ENCODE data around the gene MVB12B.
"Not testable (repeated sequence)": the region's sequence is repeated elsewhere in the genome, so short reads cannot be mapped to it uniquely, and the experiment has no call there.

MVB12B gene

DNA sequence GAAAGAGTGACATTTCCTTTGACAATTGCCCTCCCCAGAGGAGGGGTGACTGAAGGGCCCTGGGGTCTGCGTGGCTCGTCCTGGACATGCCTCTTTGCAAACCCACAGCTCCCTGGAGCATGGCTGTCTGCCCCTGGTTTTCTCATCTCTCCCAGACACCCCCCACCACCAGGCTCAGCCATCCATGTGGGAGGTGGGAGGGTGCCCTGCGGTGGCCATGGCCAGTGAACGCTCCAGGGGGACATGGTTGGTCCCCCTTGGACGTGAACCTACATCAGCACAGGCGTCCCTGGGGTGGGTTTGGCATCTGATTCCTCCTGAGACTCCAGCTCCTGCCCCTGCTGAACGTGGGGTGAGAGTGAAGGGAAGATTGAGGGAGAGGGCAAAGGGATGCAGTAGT is 219.4 kb downstream of the MVB12B start:
- Mint-ChIP-seq H3K27me3 (peaks cover 20% of the 10 kb centered on the region), H3K27ac (no peak overlapping the region), H3K9me3 (no peaks in the 10 kb centered on the region), H3K36me3 (ENCODE audit: low read depth) (no peaks in the 10 kb centered on the region), H3K4me1 (ENCODE audit: low read depth) (no peaks in the 10 kb centered on the region), H3K4me3 (no peak overlapping the region)
- intact Hi-C loops (cut with micrococcal nuclease) = no loop called here

DNA sequence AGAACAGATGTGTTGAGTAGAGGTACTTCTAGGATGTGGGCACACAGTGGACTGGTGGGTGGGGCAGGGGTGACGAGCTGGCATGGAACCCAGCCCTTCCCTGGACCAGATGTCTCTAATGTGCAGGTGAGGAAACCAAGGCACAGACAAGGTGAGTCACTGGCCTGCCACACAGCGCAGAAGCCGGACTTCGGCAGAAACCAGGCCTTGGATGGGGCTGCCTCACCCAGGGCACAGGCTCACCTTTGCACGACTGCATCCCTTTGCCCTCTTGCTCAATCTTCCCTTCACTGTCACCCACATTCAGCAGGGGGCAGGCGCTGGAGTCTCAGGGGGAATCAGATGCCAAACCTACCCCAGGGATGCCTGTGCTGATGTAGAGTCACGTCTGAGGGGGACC is 221.7 kb downstream of the MVB12B start:
- no peaks in the 10 kb centered on the region for H3K4me1 Mint-ChIP-seq (ENCODE audit: low read depth)
- no peaks in the 10 kb centered on the region for H3K36me3 Mint-ChIP-seq (ENCODE audit: low read depth)
- no peaks in the 10 kb centered on the region for H3K9me3 Mint-ChIP-seq
- no peak overlapping the region for H3K27ac Mint-ChIP-seq
- intact Hi-C loops (cut with micrococcal nuclease) = no loop called here
- H3K27me3 Mint-ChIP-seq = peaks cover 20% of the 10 kb centered on the region
- no peak overlapping the region for H3K4me3 Mint-ChIP-seq

DNA sequence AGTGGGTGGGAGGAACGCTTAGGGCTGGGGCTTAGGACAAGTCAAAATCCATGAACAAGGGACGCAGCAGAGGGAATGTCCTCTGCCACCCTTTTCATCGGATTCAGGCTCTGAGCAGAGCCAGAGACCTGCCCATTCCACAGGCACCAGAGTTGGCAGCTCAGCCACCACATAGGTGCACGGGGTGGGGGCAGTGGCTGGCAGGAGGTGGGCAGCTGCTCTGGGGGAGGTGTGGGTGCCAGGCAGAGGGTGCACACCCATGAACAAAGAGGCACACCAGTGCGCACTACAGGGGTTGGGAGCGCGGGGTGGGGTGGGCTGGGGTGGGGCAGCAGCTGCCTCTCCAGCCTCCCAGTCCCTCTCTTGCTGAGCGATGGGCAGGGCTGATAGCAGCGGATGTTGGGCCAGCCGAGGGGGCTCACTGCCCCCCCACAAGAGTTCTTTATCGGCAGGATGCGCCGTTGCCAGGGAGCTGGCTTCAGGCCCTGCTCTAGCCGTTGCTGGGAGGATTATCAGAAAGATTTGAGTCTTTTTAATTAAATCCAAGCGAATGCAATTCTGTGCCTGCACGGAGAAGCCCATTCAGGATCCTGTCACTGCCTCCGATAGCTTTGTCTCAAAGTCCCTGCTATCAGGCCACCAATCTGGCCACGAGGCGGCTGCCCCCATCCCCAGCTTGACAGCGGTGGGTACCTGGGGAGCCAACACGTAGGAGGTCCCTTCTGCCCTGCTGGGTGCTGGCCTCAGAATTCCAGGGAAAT is 222.8 kb downstream of the MVB12B start:
- Mint-ChIP-seq H3K36me3 (ENCODE audit: low read depth) (no peaks in the 10 kb centered on the region), H3K27me3 (peaks cover 20% of the 10 kb centered on the region), H3K27ac (no peak overlapping the region), H3K4me3 (no peak overlapping the region), H3K9me3 (no peaks in the 10 kb centered on the region), H3K4me1 (ENCODE audit: low read depth) (no peaks in the 10 kb centered on the region)
- intact Hi-C loops (cut with micrococcal nuclease) = no loop called here

DNA sequence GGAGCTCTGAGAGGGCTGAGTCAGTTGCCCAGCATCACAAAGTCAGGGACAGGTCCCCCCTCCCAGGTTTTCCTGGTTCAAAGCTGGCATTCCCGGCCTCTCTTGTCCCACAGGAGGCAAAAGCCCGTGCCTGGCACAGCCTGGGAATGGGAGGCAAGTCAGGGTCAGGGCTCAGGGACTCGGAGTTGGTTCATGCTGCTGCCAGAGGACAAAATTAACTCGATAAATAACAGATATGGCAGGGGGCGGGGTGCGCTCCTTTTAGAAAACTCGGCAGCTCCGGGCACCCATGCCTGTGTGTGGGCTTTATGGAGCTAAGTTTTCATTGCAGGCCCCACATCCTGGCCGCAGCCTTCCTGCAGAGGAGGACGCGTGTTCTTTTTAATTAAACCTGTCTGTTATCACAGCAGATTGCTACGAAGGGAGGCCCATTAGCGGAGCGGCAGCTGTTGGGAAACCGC is 224.3 kb downstream of the MVB12B start:
- H3K4me1 Mint-ChIP-seq (ENCODE audit: low read depth) = no peaks in the 10 kb centered on the region
- peak overlapping the region; percentile 41 for H3K27ac Mint-ChIP-seq
- H3K36me3 Mint-ChIP-seq (ENCODE audit: low read depth) = no peaks in the 10 kb centered on the region
- H3K9me3 Mint-ChIP-seq = no peaks in the 10 kb centered on the region
- H3K4me3 Mint-ChIP-seq = no peak overlapping the region
- peaks cover 13% of the 10 kb centered on the region for H3K27me3 Mint-ChIP-seq
- intact Hi-C loops (cut with micrococcal nuclease) = no loop called here

- Mint-ChIP-seq H3K4me3 (no peak overlapping the region), H3K27me3 (peaks cover 13% of the 10 kb centered on the region), H3K9me3 (no peaks in the 10 kb centered on the region), H3K36me3 (ENCODE audit: low read depth) (no peaks in the 10 kb centered on the region), H3K27ac (no peak overlapping the region), H3K4me1 (ENCODE audit: low read depth) (peaks cover 3% of the 10 kb centered on the region)
- intact Hi-C loops (cut with micrococcal nuclease) = no loop called here
These were observed 225.2 kb downstream of the MVB12B start for GRCh38 chr9:126551812-126552211.

- Mint-ChIP-seq H3K9me3 (no peaks in the 10 kb centered on the region), H3K4me1 (ENCODE audit: low read depth) (peaks cover 15% of the 10 kb centered on the region), H3K27me3 (peaks cover 9% of the 10 kb centered on the region), H3K4me3 (no peak overlapping the region), H3K27ac (no peak overlapping the region), H3K36me3 (ENCODE audit: low read depth) (no peaks in the 10 kb centered on the region)
- intact Hi-C loops (cut with micrococcal nuclease) = no loop called here
These were observed 227.7 kb downstream of the MVB12B start for GRCh38 chr9:126554292-126554691.

DNA sequence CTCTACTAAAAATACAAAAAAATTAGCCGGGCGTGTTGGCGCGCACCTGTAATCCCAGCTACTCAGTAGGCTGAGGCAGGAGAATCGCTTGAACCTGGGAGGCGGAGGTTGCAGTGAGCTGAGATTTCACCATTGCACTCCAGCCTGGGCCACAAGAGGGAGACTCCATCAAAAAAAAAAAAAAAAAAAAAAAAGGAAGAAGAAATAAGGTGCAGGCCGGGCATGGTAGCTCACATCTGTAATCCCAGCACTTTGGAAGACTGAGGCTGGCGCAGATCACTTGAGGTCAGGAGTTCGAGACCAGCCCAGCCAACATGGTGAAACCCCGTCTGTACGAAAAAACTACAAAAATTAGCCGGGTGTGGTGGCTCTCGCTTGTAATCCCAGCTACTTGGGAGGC is 228.8 kb downstream of the MVB12B start:
- H3K27ac Mint-ChIP-seq; H3K4me3 Mint-ChIP-seq; H3K36me3 Mint-ChIP-seq (ENCODE audit: low read depth); H3K27me3 Mint-ChIP-seq; H3K9me3 Mint-ChIP-seq; intact Hi-C loops (cut with micrococcal nuclease): not testable (repeated sequence)
- H3K4me1 Mint-ChIP-seq (ENCODE audit: low read depth) = peaks cover 15% of the 10 kb centered on the region
